Measurements from ENCODE around the gene KMT5B.
"Not testable (repeated sequence)": the region's sequence is repeated elsewhere in the genome, so short reads cannot be mapped to it uniquely, and the experiment has no call there.

The KMT5B gene

DNA sequence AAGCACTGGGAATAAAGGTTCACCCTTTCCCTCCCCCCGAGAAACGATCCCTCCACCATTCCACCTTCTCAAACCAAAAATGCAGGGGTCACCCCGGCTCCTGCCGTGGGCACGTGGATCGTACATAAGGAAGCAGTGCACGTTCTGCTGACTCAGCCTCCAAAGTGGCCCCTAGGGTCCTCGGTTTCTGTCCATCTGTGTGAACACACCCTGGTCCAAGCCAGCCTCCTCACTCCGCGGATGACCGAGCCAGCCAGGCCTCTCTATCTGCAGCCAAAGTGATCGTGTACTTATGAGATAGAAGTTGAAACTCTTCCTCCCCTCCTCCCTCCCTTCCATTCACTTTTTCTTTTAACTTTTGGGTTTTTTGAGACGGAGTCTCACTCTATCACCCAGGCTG lies 42.4 kb upstream of the KMT5B start:
- H3K9me3 ChIP-seq (ENCODE audit: control insufficient read depth, low read length) = no peaks in the 10 kb centered on the region
- H3K4me3 ChIP-seq (ENCODE audit: insufficient read depth, low read depth, low read length, poor library complexity, severe bottlenecking) = no peak overlapping the region
- no peak overlapping the region for H3K27ac ChIP-seq (ENCODE audit: insufficient read depth, low read length, poor library complexity, severe bottlenecking)
- no peaks in the 10 kb centered on the region for H3K27me3 ChIP-seq (replicated peaks; ENCODE audit: control insufficient read depth, insufficient read depth, low read length, poor library complexity, severe bottlenecking)
- DNase-seq = no peak
- no peaks in the 10 kb centered on the region for H3K36me3 ChIP-seq (ENCODE audit: control insufficient read depth, insufficient read depth, low read length)
- peaks cover 3% of the 10 kb centered on the region for H3K4me1 ChIP-seq (ENCODE audit: control insufficient read depth, insufficient read depth, low read length, poor library complexity, severe bottlenecking)

DNA sequence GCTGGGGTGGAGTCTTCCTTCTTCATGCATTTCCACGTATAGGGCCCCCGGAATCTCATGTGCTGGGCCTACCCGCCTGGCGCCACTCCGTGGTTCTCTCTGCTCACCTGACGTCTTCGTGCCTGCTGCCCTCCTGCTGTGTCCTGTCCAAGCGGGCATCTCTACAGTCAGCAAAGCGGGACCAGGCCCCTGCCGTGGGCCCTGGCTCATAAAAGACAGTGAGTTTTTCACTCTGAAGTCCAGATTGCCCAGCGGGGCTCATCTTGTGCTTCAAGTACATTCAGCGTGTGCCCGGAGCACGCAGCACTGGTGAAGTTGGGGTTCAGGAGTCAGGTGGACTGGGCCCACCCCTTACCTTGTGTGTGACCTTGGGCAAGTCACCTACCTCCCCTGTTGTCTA lies 41.3 kb upstream of the KMT5B start:
- Histone ChIP-seq H3K4me3 (ENCODE audit: insufficient read depth, low read depth, low read length, poor library complexity, severe bottlenecking) (no peak overlapping the region), H3K36me3 (ENCODE audit: control insufficient read depth, insufficient read depth, low read length) (no peaks in the 10 kb centered on the region), H3K4me1 (ENCODE audit: control insufficient read depth, insufficient read depth, low read length, poor library complexity, severe bottlenecking) (peaks cover 3% of the 10 kb centered on the region), H3K27ac (ENCODE audit: insufficient read depth, low read length, poor library complexity, severe bottlenecking) (no peak overlapping the region), H3K27me3 (replicated peaks; ENCODE audit: control insufficient read depth, insufficient read depth, low read length, poor library complexity, severe bottlenecking) (no peaks in the 10 kb centered on the region), H3K9me3 (ENCODE audit: control insufficient read depth, low read length) (no peaks in the 10 kb centered on the region)
- no peak for DNase-seq

DNA sequence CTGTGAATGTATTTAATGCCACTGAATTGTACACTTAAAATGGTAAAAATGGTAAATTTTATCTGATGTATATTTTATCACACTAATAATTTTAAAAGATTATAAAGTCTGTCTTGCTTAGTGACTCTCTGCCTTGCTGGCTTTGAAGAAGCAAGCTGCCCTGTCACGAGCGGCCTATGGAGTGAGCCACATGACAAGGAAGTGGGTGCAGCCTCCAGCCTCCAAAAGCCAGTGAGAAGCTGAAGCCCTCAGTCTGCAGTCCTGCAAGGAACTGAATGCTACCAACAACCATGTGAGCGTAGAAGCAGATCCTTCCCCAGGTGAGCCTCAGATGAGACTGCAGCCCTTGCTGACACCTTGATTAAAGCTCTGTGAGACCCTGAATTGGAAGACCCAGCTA lies 38.7 kb upstream of the KMT5B start:
- no peaks in the 10 kb centered on the region for H3K9me3 ChIP-seq (ENCODE audit: control insufficient read depth, low read length)
- DNase-seq = no peak

DNA sequence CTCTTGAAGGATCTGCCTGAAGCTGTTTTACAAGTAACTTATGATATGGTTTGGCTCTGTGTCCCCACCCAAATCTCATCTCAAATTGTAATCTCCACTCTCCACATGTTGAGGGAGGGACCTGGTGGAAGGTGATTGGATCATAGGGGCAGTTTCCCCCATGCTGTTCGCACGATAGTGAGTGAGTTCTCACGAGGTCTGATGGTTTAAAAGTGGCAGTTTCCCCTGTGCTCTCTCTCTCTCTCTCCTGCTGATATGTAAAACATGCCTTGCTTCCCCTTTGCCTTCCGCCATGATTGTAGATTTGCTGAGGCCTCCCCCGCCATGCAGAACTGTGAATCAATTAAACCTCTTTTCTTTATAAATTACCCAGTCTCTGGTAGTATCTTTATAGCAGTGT lies 31.8 kb upstream of the KMT5B start:
- not testable (repeated sequence) for H3K27me3 ChIP-seq (replicated peaks; ENCODE audit: control insufficient read depth, insufficient read depth, low read length, poor library complexity, severe bottlenecking); H3K4me3 ChIP-seq (ENCODE audit: insufficient read depth, low read depth, low read length, poor library complexity, severe bottlenecking); H3K36me3 ChIP-seq (ENCODE audit: control insufficient read depth, insufficient read depth, low read length)

More for the DNA sequence above, 38.7 kb upstream of the KMT5B start:
- Histone ChIP-seq H3K27me3 (replicated peaks; ENCODE audit: control insufficient read depth, insufficient read depth, low read length, poor library complexity, severe bottlenecking) (no peaks in the 10 kb centered on the region), H3K4me1 (ENCODE audit: control insufficient read depth, insufficient read depth, low read length, poor library complexity, severe bottlenecking) (no peaks in the 10 kb centered on the region), H3K36me3 (ENCODE audit: control insufficient read depth, insufficient read depth, low read length) (no peaks in the 10 kb centered on the region), H3K4me3 (ENCODE audit: insufficient read depth, low read depth, low read length, poor library complexity, severe bottlenecking) (no peak overlapping the region), H3K27ac (ENCODE audit: insufficient read depth, low read length, poor library complexity, severe bottlenecking) (no peak overlapping the region)

DNA sequence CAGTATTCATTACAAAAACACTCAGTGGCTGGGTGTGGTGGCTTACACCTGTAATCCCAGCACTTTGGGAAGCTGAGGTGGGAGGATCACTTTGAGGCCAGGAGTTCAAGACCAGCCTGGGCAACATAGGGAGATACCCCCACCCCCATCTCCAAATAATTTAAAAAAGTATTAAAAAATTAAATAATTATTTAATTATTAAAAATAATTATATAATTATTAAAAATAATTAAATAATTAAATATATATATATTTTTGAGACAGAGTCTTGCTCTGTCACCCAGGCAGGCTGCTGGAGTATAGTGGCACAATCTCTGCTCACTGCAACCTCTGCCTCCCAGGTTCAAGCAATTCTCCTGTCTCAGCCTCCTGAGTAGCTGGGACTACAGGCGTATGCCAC lies 30.8 kb upstream of the KMT5B start:
- H3K36me3 ChIP-seq (ENCODE audit: control insufficient read depth, insufficient read depth, low read length); H3K9me3 ChIP-seq (ENCODE audit: control insufficient read depth, low read length); H3K4me1 ChIP-seq (ENCODE audit: control insufficient read depth, insufficient read depth, low read length, poor library complexity, severe bottlenecking); H3K27me3 ChIP-seq (replicated peaks; ENCODE audit: control insufficient read depth, insufficient read depth, low read length, poor library complexity, severe bottlenecking); DNase-seq; H3K4me3 ChIP-seq (ENCODE audit: insufficient read depth, low read depth, low read length, poor library complexity, severe bottlenecking); H3K27ac ChIP-seq (ENCODE audit: insufficient read depth, low read length, poor library complexity, severe bottlenecking): not testable (repeated sequence)

More for the DNA sequence above, 31.8 kb upstream of the KMT5B start:
- not testable (repeated sequence) for DNase-seq; H3K9me3 ChIP-seq (ENCODE audit: control insufficient read depth, low read length); H3K27ac ChIP-seq (ENCODE audit: insufficient read depth, low read length, poor library complexity, severe bottlenecking); H3K4me1 ChIP-seq (ENCODE audit: control insufficient read depth, insufficient read depth, low read length, poor library complexity, severe bottlenecking)

DNA sequence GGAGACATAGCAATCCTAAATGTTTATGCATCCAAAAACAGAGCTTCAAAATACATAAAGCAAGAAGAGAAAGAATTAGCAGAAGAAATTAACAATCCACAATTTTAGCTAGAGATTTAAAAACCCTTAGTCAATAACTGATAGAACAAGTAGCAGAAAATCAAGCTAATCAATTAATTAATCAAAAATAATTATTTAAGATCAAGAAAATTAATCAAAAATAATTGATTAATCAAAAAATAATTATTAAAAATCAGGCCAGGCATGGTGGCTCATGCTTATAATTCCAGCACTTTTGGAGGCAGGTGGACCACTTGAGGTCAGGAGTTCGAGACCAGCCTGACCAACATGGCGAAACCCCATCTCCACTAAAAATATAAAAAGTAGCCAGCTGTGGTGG lies 29.5 kb upstream of the KMT5B start:
- no peak overlapping the region for H3K4me3 ChIP-seq (ENCODE audit: insufficient read depth, low read depth, low read length, poor library complexity, severe bottlenecking)
- H3K27me3 ChIP-seq (replicated peaks; ENCODE audit: control insufficient read depth, insufficient read depth, low read length, poor library complexity, severe bottlenecking) = no peaks in the 10 kb centered on the region
- H3K27ac ChIP-seq (ENCODE audit: insufficient read depth, low read length, poor library complexity, severe bottlenecking) = no peak overlapping the region
- no peaks in the 10 kb centered on the region for H3K36me3 ChIP-seq (ENCODE audit: control insufficient read depth, insufficient read depth, low read length)
- H3K9me3 ChIP-seq (ENCODE audit: control insufficient read depth, low read length) = no peaks in the 10 kb centered on the region
- H3K4me1 ChIP-seq (ENCODE audit: control insufficient read depth, insufficient read depth, low read length, poor library complexity, severe bottlenecking) = no peaks in the 10 kb centered on the region
- DNase-seq = no peak

DNA sequence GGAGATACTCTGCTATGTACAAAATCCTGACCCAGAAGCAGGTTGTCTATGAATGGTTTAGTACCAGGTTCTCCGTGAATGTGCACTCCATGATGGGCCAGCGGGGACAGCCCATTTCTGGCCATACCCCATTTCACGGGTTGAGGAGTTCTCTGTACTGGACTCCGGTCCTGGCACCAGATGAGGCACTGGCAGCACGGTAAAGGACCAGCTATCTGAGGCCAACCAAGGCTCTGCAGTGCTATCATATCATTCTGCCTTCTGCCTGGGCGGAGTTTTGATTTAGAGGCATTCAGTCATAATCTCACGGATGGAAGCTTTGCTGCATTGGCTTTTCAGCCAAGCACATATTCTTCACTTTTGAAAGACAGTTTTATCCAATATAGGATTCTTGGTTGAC lies 18.5 kb upstream of the KMT5B start:
- Histone ChIP-seq H3K27ac (ENCODE audit: insufficient read depth, low read length, poor library complexity, severe bottlenecking) (no peak overlapping the region), H3K4me3 (ENCODE audit: insufficient read depth, low read depth, low read length, poor library complexity, severe bottlenecking) (no peak overlapping the region), H3K27me3 (replicated peaks; ENCODE audit: control insufficient read depth, insufficient read depth, low read length, poor library complexity, severe bottlenecking) (no peaks in the 10 kb centered on the region), H3K9me3 (ENCODE audit: control insufficient read depth, low read length) (no peaks in the 10 kb centered on the region), H3K36me3 (ENCODE audit: control insufficient read depth, insufficient read depth, low read length) (no peaks in the 10 kb centered on the region), H3K4me1 (ENCODE audit: control insufficient read depth, insufficient read depth, low read length, poor library complexity, severe bottlenecking) (no peaks in the 10 kb centered on the region)
- no peak for DNase-seq

DNA sequence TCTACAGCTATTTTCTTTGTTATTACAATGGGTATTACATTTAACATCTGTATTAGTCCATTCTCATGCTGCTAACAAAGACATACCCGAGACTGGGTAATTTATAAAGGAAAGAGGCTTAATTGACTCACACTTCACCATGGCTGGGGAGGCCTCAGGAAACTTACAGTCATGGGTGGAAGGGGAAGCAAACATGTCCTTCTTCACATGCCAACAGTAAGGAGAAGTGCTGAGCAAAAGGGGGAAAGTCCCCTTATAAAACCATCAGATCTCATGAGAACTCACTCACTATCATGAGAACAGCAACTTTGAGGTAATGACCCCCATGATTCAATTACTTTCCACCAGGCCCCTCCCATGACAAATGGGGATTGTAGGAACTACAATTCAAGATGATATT lies 16.5 kb upstream of the KMT5B start:
- Histone ChIP-seq H3K27me3 (replicated peaks; ENCODE audit: control insufficient read depth, insufficient read depth, low read length, poor library complexity, severe bottlenecking) (no peaks in the 10 kb centered on the region), H3K27ac (ENCODE audit: insufficient read depth, low read length, poor library complexity, severe bottlenecking) (no peak overlapping the region), H3K9me3 (ENCODE audit: control insufficient read depth, low read length) (no peaks in the 10 kb centered on the region), H3K36me3 (ENCODE audit: control insufficient read depth, insufficient read depth, low read length) (no peaks in the 10 kb centered on the region), H3K4me3 (ENCODE audit: insufficient read depth, low read depth, low read length, poor library complexity, severe bottlenecking) (no peak overlapping the region), H3K4me1 (ENCODE audit: control insufficient read depth, insufficient read depth, low read length, poor library complexity, severe bottlenecking) (no peaks in the 10 kb centered on the region)
- DNase-seq = no peak

DNA sequence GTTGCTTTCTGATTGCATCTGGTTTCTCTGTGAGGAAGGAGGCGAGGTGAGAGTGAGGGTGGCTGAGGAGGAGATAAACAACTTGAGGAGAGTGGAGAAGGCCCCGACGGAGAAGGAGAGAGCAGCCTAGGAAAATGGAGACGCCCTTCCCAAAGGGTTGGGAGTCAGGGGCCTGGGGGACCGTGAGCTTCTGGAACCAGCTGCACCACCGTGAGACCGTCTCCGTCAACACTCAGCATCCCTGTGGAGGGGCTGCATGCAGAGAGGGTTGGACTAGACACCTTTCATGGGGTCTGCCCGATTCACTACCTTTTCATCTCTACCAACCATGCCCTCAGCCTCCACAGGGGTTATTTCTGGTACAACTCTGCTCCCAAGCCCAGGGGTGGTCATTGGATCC lies 13.3 kb upstream of the KMT5B start:
- H3K27me3 ChIP-seq (replicated peaks; ENCODE audit: control insufficient read depth, insufficient read depth, low read length, poor library complexity, severe bottlenecking) = no peaks in the 10 kb centered on the region
- no peak overlapping the region for H3K27ac ChIP-seq (ENCODE audit: insufficient read depth, low read length, poor library complexity, severe bottlenecking)
- no peaks in the 10 kb centered on the region for H3K36me3 ChIP-seq (ENCODE audit: control insufficient read depth, insufficient read depth, low read length)
- H3K4me3 ChIP-seq (ENCODE audit: insufficient read depth, low read depth, low read length, poor library complexity, severe bottlenecking) = no peak overlapping the region
- no peak for DNase-seq
- H3K9me3 ChIP-seq (ENCODE audit: control insufficient read depth, low read length) = no peaks in the 10 kb centered on the region
- H3K4me1 ChIP-seq (ENCODE audit: control insufficient read depth, insufficient read depth, low read length, poor library complexity, severe bottlenecking) = no peaks in the 10 kb centered on the region

DNA sequence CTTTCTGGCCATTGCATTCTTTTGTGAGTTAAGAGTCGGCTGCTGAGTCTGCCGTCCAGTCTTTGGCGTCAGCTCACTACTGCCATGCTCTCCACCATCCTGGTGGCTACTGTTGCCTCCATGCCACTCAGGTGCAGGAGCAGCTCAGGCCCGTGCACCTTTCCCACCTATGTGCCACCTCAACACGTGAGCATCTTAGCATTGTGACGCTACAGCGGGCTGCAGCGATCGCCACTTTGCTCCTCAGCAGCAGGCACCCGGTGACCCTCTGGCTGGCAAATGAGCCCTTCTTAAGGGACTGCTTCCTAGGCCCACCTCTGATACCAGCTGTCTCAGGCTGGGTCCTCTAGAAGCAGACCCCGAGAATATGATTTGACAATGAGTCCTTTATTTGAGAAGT lies 11.5 kb upstream of the KMT5B start:
- H3K4me3 ChIP-seq (ENCODE audit: insufficient read depth, low read depth, low read length, poor library complexity, severe bottlenecking) = no peak overlapping the region
- no peaks in the 10 kb centered on the region for H3K9me3 ChIP-seq (ENCODE audit: control insufficient read depth, low read length)
- no peaks in the 10 kb centered on the region for H3K4me1 ChIP-seq (ENCODE audit: control insufficient read depth, insufficient read depth, low read length, poor library complexity, severe bottlenecking)
- no peak for DNase-seq
- no peaks in the 10 kb centered on the region for H3K36me3 ChIP-seq (ENCODE audit: control insufficient read depth, insufficient read depth, low read length)
- H3K27me3 ChIP-seq (replicated peaks; ENCODE audit: control insufficient read depth, insufficient read depth, low read length, poor library complexity, severe bottlenecking) = no peaks in the 10 kb centered on the region
- no peak overlapping the region for H3K27ac ChIP-seq (ENCODE audit: insufficient read depth, low read length, poor library complexity, severe bottlenecking)

DNA sequence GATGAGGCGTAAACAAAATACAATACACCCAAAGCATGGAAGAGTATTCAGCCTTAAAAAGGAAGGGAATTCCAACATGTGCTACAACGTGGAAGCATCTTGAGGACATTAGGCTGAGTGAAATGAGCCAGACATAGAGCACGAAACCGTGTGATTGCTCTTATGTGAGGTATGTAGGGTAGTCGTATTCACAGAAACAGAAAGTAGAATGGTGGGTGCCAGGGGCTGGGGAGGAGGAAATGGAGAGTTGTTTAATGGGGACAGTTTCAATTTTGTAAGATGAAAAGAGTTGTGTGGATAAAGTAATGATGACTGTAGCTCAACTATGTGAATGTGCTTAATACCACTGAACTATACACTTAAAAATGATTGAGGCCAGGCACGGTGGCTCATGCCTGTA lies 10.2 kb upstream of the KMT5B start:
- no peak overlapping the region for H3K27ac ChIP-seq (ENCODE audit: insufficient read depth, low read length, poor library complexity, severe bottlenecking)
- no peak for DNase-seq
- H3K27me3 ChIP-seq (replicated peaks; ENCODE audit: control insufficient read depth, insufficient read depth, low read length, poor library complexity, severe bottlenecking) = no peaks in the 10 kb centered on the region
- no peaks in the 10 kb centered on the region for H3K4me1 ChIP-seq (ENCODE audit: control insufficient read depth, insufficient read depth, low read length, poor library complexity, severe bottlenecking)
- H3K36me3 ChIP-seq (ENCODE audit: control insufficient read depth, insufficient read depth, low read length) = no peaks in the 10 kb centered on the region
- no peaks in the 10 kb centered on the region for H3K9me3 ChIP-seq (ENCODE audit: control insufficient read depth, low read length)
- no peak overlapping the region for H3K4me3 ChIP-seq (ENCODE audit: insufficient read depth, low read depth, low read length, poor library complexity, severe bottlenecking)

All from effector memory CD4-positive, alpha-beta T cell (primary cell).